K562 (cell line): ENCODE data around the gene ANO2. TPM values are rescaled to one million over a fixed set of nuclear protein-coding genes. Genes with fewer than 3 reads are reported as not detected.

Experiments
- ATAC-seq: fragments of 200-7000 bp; cut with Tn5 transposase; 3 replicates; pipeline ENCODE4 v1.9.1; 2020; ENCODE audit warnings: moderate library complexity
- BruUV-seq: library from RNA; stranded (reverse); fragments of 400-500 nt; replicated peaks from 2 replicates; lab custom pipeline; 2021; lab: Mats Ljungman, UMichigan
- CTCF ChIA-PET: fragments of 300-600 bp; formaldehyde crosslinking; extraction: SDS; loops from one replicate; lab custom pipeline; 2021; ENCODE audit warnings: low intra/inter-chr PET ratio; lab: Yijun Ruan, JAX
- POLR2A ChIA-PET: fragments of 300-600, 350-650 bp; sonication (Branson Sonifier 250); formaldehyde crosslinking; extraction: SDS; loops from one replicate; lab custom pipeline; 2021; ENCODE audit warnings: antibody characterized with exemption, inconsistent platforms; lab: Yijun Ruan, JAX
- DNase-seq, 4 experiments: peaks; one replicate each; pipeline versions ENCODE4 v3.0.0 to v3.0.0-alpha.2; 2011 to 2018; ENCODE audit warnings: low spot score in 3 of 4, mixed read lengths in 3 of 4; ENCODE audit errors: extremely low read depth in 1 of 4
- FAIRE-seq: peaks from 2 replicates; lab custom pipeline; 2011; peaks lifted over from hg19 to GRCh38; lab: Jason Lieb, UNC
- H2AFZ ChIP-seq: 2 replicates; pipeline ENCODE4 v1.6.0; 2011; ENCODE audit warnings: low read depth, low read length, control low read depth, inconsistent platforms
- H3K27ac ChIP-seq: fragments of 200-600 bp; 3 replicates; pipeline ENCODE4 v1.8.0; 2011; ENCODE audit warnings: low read depth, mild to moderate bottlenecking, control low read depth, inconsistent platforms, low read length, moderate library complexity, mixed read lengths; ENCODE audit errors: extremely low read depth
- H3K27me3 ChIP-seq, 2 experiments: fragments of 300-600 bp in 1 of 2; 2 replicates in 1 of 2; 3 replicates in 1 of 2; pipeline versions ENCODE4 v1.6.0 to v1.8.0; 2011; ENCODE audit warnings: inconsistent platforms in 2 of 2, low read length in 2 of 2, mild to moderate bottlenecking in 1 of 2, mixed read lengths in 1 of 2, moderate library complexity in 1 of 2; ENCODE audit not compliant: control insufficient read depth in 2 of 2, insufficient read depth in 2 of 2
- H3K36me3 ChIP-seq: fragments of 300-600 bp; 3 replicates; pipeline ENCODE4 v1.8.0; 2011; ENCODE audit warnings: mild to moderate bottlenecking, low read length, inconsistent platforms; ENCODE audit not compliant: control insufficient read depth, insufficient read depth
- H3K4me1 ChIP-seq, 2 experiments: fragments of 200-600 bp in 1 of 2; replicated peaks in 1 of 2; 2 replicates in 1 of 2; 3 replicates in 1 of 2; pipeline versions ENCODE4 v1.5.1 to v1.8.0; 2011; ENCODE audit warnings: inconsistent platforms in 2 of 2, low read length in 2 of 2, mild to moderate bottlenecking in 1 of 2, mixed read lengths in 1 of 2, moderate library complexity in 1 of 2; ENCODE audit not compliant: control insufficient read depth in 2 of 2, insufficient read depth in 2 of 2
- H3K4me2 ChIP-seq: 2 replicates; pipeline ENCODE4 v1.6.1; 2011; ENCODE audit warnings: low read length, control low read depth, inconsistent platforms, mixed read lengths; ENCODE audit not compliant: insufficient read depth
- H3K4me3 ChIP-seq: fragments of 200-600 bp; sonication (generic), shearing (Covaris generic); 2 replicates; pipeline ENCODE4 v1.5.1; 2016; ENCODE audit warnings: control low read depth, inconsistent platforms
- H3K79me2 ChIP-seq: fragments of 200-600 bp; 3 replicates; pipeline ENCODE4 v1.8.0; 2011; ENCODE audit warnings: low read length, inconsistent platforms; ENCODE audit not compliant: control insufficient read depth, insufficient read depth
- H3K9ac ChIP-seq, 2 experiments: 2 replicates each; pipeline versions ENCODE4 v1.6.0 to v1.6.1; 2011; ENCODE audit warnings: low read depth in 2 of 2, low read length in 2 of 2, control low read depth in 1 of 2, inconsistent platforms in 1 of 2, mild to moderate bottlenecking in 1 of 2, mixed read lengths in 1 of 2; ENCODE audit not compliant: insufficient read depth in 1 of 2
- H3K9me1 ChIP-seq: one replicate; pipeline ENCODE4 v1.6.0; 2011; ENCODE audit warnings: inconsistent platforms, mild to moderate bottlenecking, low read length, moderate library complexity; ENCODE audit not compliant: control insufficient read depth, insufficient read depth
- H3K9me3 ChIP-seq: replicated peaks from 2 replicates; pipeline ENCODE4 v1.5.1; 2011; ENCODE audit warnings: low read depth, low read length, inconsistent platforms; ENCODE audit not compliant: control insufficient read depth, insufficient read depth
- H4K20me1 ChIP-seq: replicated peaks from 2 replicates; pipeline ENCODE4 v1.6.1; 2011; ENCODE audit warnings: low read length, inconsistent platforms, mixed read lengths; ENCODE audit not compliant: control insufficient read depth, insufficient read depth
- ETS2 ChIP-seq: IDR thresholded peaks from 2 replicates; pipeline ENCODE4 v1.6.1; 2016; ENCODE audit warnings: borderline replicate concordance, missing genetic modification characterization, mild to moderate bottlenecking, moderate library complexity, missing compliant biosample characterization; ENCODE audit not compliant: poor library complexity, severe bottlenecking
- ETV6 ChIP-seq, 3 experiments: fragments of 150-350 bp in 1 of 3; sonication (generic) in 1 of 3; formaldehyde crosslinking in 1 of 3; IDR thresholded peaks; 2 replicates each; pipeline versions ENCODE4 v1.6.1 to v1.8.0; 2014 to 2022; ENCODE audit warnings: borderline replicate concordance in 2 of 3, low read depth in 2 of 3, antibody characterized with exemption in 1 of 3, low read length in 1 of 3, mild to moderate bottlenecking in 1 of 3, missing genetic modification reagents in 1 of 3
- PURB ChIP-seq: sonication (generic); formaldehyde crosslinking; IDR thresholded peaks from 2 replicates; pipeline ENCODE4 v1.9.0; 2021; ENCODE audit warnings: low read depth, mild to moderate bottlenecking, missing genetic modification reagents
- SOX6 ChIP-seq: fragments of 450-650 bp; IDR thresholded peaks from 2 replicates; pipeline ENCODE4 v1.6.1; 2014; ENCODE audit warnings: mild to moderate bottlenecking
- ZNF121 ChIP-seq: sonication (generic); formaldehyde crosslinking; conservative IDR thresholded peaks from 2 replicates; pipeline ENCODE4 v1.8.0; 2022; ENCODE audit warnings: missing genetic modification reagents
- ZNF583 ChIP-seq: fragments of 250-450 bp; sonication (Bioruptor Pico); IDR thresholded peaks from 2 replicates; pipeline ENCODE4 v1.4.0; 2020
- WGBS: fragments of 100-300 bp; shearing (Covaris generic); methylation state at CpG from one replicate; pipeline ENCODE4 v1.1.6; 2016; ENCODE audit warnings: low coverage, mixed read lengths; ENCODE audit not compliant: insufficient coverage; ENCODE audit errors: missing lambda C conversion rate; 5-methylcytosine and 5-hydroxymethylcytosine counted together
- in situ Hi-C: fragments of 300-500 bp; cut with MboI; formaldehyde crosslinking; loops from 4 replicates; pipeline ENCODE4 v1.15.0; 2018; ENCODE audit warnings: inconsistent platforms, mixed read lengths
- intact Hi-C: fragments of 100-400 bp; cut with micrococcal nuclease; formaldehyde crosslinking; loops from 2 replicates; pipeline ENCODE4 v1.14.2; 2022
- polyA plus RNA-seq, 8 experiments: library from polyadenylated mRNA; depleted of rRNA in 4 of 8; stranded (reverse) in 5 of 8; unstranded in 3 of 8; fragments of >200 nt; fragmentation: Nextera tagmentation in 2 of 8; fragmentation: Illumina TruSeq in 1 of 8; extraction: Ambion mirVana in 2 of 8; extraction: Trizol in 1 of 8; gene quantifications; 2 replicates each; pipeline versions ENCODE4 v1.2.1 to v1.2.3, GENCODE V29; 2011 to 2014; ENCODE audit warnings: inconsistent platforms in 1 of 8, missing spikeins in 1 of 8
- total RNA-seq, 7 experiments: library from RNA; depleted of rRNA in 6 of 7; stranded (reverse); fragments of >200 nt in 6 of 7; fragmentation: Illumina TruSeq in 2 of 7; extraction: Trizol in 2 of 7; gene quantifications; 2 replicates each; pipeline versions ENCODE4 v1.2.1 to v1.2.3, GENCODE V29; 2011 to 2021; ENCODE audit warnings: low replicate concordance in 1 of 7
- TF ChIP-seq, protein P1 (sequence below): sonication (generic); formaldehyde crosslinking; IDR thresholded peaks from 2 replicates; pipeline ENCODE4 v1.8.1; 2023; ENCODE audit warnings: mild to moderate bottlenecking, missing genetic modification reagents
- TF ChIP-seq, protein P2 (sequence below): sonication (generic); formaldehyde crosslinking; IDR thresholded peaks from 2 replicates; pipeline ENCODE4 v1.8.0; 2022; ENCODE audit warnings: missing genetic modification reagents, mild to moderate bottlenecking, borderline replicate concordance
- TF ChIP-seq, protein P3 (sequence below): IDR thresholded peaks from 2 replicates; pipeline ENCODE4 v1.6.1; 2011; ENCODE audit not compliant: insufficient read length; ENCODE audit errors: extremely low read depth
- TF ChIP-seq, protein P4 (sequence below), 2 experiments: fragments of 450-650 bp; IDR thresholded peaks; 2 replicates each; pipeline ENCODE4 v1.6.1; 2016
- TF ChIP-seq, protein P5 (sequence below), 3 experiments: fragments of 200-800 bp in 1 of 3; sonication (Bioruptor generic) in 1 of 3; sonication (generic) in 1 of 3; formaldehyde crosslinking in 1 of 3; IDR thresholded peaks; 2 replicates each; pipeline versions ENCODE4 v1.6.1 to v1.8.0; 2016 to 2022; ENCODE audit warnings: mild to moderate bottlenecking in 2 of 3, missing compliant biosample characterization in 2 of 3, missing genetic modification characterization in 2 of 3, missing genetic modification reagents in 1 of 3

Gene ANO2
- total and polyA plus RNA-seq, 9 of the 15 experiments (the other 6 are each of a cell fraction or from before 2014, with no cell fraction given) = 0.64 TPM; not detected in 8

DNA sequence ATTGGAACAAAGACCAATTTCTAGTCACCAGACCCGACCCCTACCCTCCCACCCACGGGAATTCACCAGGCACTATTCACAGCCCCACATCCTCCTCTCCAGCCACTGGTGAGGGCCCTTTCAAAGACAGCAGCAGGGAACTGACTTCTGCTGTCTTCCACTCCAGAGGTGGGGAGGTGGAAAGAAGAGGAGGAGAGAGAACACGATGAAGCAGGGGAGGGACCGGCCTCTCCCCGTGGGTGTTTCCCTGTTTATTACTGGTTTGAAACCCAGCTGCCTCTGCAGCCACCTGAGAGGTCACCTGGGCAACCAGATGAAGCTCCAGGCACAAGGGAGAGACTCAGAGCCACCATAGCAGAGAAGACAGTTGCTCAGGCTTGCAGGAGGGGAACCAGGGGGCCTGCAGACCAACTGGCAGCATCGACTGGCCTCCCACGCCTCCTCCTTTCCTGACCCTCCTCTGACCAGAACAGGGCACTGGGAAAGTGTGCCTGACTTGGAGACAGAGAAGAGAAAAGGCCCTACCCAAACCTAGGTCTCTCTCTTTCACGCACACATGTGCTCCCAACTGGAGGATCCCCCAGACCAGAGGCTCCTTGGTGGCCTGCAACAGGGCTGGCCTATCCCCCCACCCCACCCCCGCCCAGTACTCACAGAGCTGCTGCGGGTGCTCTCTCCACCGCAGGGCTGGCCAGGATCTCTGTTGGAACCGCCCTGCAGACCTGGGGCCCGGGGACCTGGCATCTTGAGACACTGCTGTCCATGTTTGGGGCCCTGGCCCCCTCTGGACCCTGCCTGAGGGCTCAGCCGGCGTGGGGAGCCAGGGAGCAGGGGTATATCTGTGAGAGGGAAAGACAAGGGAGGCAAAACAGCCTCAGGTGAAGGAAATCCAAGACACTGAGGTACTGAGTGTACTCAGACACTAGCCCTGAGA, 22.8 kb downstream of the ANO2 start:
- DNase-seq = no peak
- CTCF ChIA-PET = no interaction called here
- peaks cover 4% of the 10 kb centered on the region; the same call in 1 of the 2 replicates for H4K20me1 ChIP-seq
- POLR2A ChIA-PET = no interaction called here
- H3K36me3 ChIP-seq = no peaks in the 10 kb centered on the region
- no peak overlapping the region for H3K9ac ChIP-seq
- 2% methylated on average over 10 of the region's 15 CpGs for WGBS
- in situ Hi-C loops (no loop called here), intact Hi-C loops (no loop called here)
- no peaks in the 10 kb centered on the region for H3K9me1 ChIP-seq
- FAIRE-seq = no peak
- H3K9me3 ChIP-seq = no peaks in the 10 kb centered on the region
- H3K4me1 ChIP-seq = no peaks in the 10 kb centered on the region
- no peak for ATAC-seq
- H3K27me3 ChIP-seq = peaks cover 0 to 28% of the 10 kb centered on the region in 2 experiments; a peak in 4 of 5 replicates
- H2AFZ ChIP-seq = no peak overlapping the region
- no peak overlapping the region for H3K27ac ChIP-seq
- H3K4me2 ChIP-seq = no peak overlapping the region
- no peaks in the 10 kb centered on the region for H3K79me2 ChIP-seq
- no TSS peak for BruUV-seq
- H3K4me3 ChIP-seq = no peak overlapping the region
- TF ChIP-seq, protein P1, sequence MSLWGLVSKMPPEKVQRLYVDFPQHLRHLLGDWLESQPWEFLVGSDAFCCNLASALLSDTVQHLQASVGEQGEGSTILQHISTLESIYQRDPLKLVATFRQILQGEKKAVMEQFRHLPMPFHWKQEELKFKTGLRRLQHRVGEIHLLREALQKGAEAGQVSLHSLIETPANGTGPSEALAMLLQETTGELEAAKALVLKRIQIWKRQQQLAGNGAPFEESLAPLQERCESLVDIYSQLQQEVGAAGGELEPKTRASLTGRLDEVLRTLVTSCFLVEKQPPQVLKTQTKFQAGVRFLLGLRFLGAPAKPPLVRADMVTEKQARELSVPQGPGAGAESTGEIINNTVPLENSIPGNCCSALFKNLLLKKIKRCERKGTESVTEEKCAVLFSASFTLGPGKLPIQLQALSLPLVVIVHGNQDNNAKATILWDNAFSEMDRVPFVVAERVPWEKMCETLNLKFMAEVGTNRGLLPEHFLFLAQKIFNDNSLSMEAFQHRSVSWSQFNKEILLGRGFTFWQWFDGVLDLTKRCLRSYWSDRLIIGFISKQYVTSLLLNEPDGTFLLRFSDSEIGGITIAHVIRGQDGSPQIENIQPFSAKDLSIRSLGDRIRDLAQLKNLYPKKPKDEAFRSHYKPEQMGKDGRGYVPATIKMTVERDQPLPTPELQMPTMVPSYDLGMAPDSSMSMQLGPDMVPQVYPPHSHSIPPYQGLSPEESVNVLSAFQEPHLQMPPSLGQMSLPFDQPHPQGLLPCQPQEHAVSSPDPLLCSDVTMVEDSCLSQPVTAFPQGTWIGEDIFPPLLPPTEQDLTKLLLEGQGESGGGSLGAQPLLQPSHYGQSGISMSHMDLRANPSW = no peak
- TF ChIP-seq, protein P2, sequence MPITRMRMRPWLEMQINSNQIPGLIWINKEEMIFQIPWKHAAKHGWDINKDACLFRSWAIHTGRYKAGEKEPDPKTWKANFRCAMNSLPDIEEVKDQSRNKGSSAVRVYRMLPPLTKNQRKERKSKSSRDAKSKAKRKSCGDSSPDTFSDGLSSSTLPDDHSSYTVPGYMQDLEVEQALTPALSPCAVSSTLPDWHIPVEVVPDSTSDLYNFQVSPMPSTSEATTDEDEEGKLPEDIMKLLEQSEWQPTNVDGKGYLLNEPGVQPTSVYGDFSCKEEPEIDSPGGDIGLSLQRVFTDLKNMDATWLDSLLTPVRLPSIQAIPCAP (CRISPR knock-in tag) = no peak
- TF ChIP-seq ZNF583 (CRISPR knock-in tag) (no peak), PURB (CRISPR knock-in tag) (no peak), ZNF121 (CRISPR knock-in tag) (no peak), ETV6 (IDR thresholded peaks at IDR 0.05; ENCODE audit: borderline replicate concordance in 1 of 2, low read depth in 2 of 2, low read length in 1 of 2) (no peak), ETV6 (CRISPR knock-in tag; IDR thresholded peaks at IDR 0.05; ENCODE audit: borderline replicate concordance) (no peak), SOX6 (no peak), ETS2 (tag) (no peak)
- TF ChIP-seq, protein P3, sequence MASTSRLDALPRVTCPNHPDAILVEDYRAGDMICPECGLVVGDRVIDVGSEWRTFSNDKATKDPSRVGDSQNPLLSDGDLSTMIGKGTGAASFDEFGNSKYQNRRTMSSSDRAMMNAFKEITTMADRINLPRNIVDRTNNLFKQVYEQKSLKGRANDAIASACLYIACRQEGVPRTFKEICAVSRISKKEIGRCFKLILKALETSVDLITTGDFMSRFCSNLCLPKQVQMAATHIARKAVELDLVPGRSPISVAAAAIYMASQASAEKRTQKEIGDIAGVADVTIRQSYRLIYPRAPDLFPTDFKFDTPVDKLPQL = no peak
- TF ChIP-seq, protein P4, sequence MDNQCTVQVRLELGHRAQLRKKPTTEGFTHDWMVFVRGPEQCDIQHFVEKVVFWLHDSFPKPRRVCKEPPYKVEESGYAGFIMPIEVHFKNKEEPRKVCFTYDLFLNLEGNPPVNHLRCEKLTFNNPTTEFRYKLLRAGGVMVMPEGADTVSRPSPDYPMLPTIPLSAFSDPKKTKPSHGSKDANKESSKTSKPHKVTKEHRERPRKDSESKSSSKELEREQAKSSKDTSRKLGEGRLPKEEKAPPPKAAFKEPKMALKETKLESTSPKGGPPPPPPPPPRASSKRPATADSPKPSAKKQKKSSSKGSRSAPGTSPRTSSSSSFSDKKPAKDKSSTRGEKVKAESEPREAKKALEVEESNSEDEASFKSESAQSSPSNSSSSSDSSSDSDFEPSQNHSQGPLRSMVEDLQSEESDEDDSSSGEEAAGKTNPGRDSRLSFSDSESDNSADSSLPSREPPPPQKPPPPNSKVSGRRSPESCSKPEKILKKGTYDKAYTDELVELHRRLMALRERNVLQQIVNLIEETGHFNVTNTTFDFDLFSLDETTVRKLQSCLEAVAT (IDR thresholded peaks at IDR 0.05) = no peak
- TF ChIP-seq, protein P5, sequence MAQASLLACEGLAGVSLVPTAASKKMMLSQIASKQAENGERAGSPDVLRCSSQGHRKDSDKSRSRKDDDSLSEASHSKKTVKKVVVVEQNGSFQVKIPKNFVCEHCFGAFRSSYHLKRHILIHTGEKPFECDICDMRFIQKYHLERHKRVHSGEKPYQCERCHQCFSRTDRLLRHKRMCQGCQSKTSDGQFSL (CRISPR knock-in tag; IDR thresholded peaks at IDR 0.05) = no peak
- TF ChIP-seq, protein P5 (tag; IDR thresholded peaks at IDR 0.05) = no peak
